ENCODE results near the gene RASSF3. TPM values are rescaled to one million over a fixed set of nuclear protein-coding genes. Genes with fewer than 3 reads are reported as not detected.

Gene RASSF3
- total RNA-seq, 1 experiment from 2014 or later = 42.6 TPM

DNA sequence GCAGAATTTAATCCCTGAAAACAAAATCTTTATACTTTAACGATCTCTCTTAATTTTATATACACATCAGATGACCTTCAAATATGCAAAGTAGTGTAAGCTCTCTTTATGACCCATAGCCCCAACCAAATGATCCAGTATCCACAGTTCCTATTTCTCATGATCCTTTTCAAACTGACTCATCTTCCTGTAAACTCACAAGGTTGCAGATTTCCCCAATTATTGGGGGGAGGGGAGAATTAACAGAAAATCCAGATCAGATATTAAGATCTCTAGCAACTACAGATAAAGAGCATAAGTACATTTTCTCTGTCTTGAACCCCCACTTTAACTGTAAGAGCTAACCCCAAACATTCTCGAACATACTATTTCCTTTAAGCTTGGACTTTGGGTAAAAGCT, 136.4 kb downstream of the RASSF3 start:
- no peak for DNase-seq (ENCODE audit: extremely low read depth, low read depth)

Small RNAs within 50 kb of the gene (small RNA-seq; reads per million reads assigned to genes)
- 0 reads per million in 2 experiments for gene MIR548C
- 0 reads per million in 2 experiments for gene MIR548Z
- 0 reads per million in 2 experiments for gene RF00137

Other genes starting within 250 kb of the RASSF3 start
- gene C12orf56, start 219.7 kb upstream of the RASSF3 start, total RNA-seq (2014; rRNA removed; shearing (Covaris generic)) = 0.40 TPM in 1 of 2 replicates, not detected in the other
- gene XPOT, start 206.1 kb upstream of the RASSF3 start, total RNA-seq (2014; rRNA removed; shearing (Covaris generic)) = 261 and 293 TPM in 2 replicates
- 61.1 and 65.1 TPM in 2 replicates for gene TBK1, start 158.4 kb upstream of the RASSF3 start, total RNA-seq (2014; rRNA removed; shearing (Covaris generic))
- gene GNS, start 148.9 kb downstream of the RASSF3 start, total RNA-seq (2014; rRNA removed; shearing (Covaris generic)) = 127 and 139 TPM in 2 replicates
- 6.3 and 6.6 TPM in 2 replicates for gene TBC1D30, start 214.2 kb downstream of the RASSF3 start, total RNA-seq (2014; rRNA removed; shearing (Covaris generic))

Measured in NCI-H460 (cell line).